Midbrain (tissue), 1 donor: ENCODE data around the gene HCN1.
A peak's percentile ranks its signal among the peaks of the same experiment; 100 is the strongest.
"Not testable (repeated sequence)": the region's sequence is repeated elsewhere in the genome, so short reads cannot be mapped to it uniquely, and the experiment has no call there.

ENCODE experiments used
- DNase-seq: peaks from one replicate; lab custom pipeline; 2025; lab: John Stamatoyannopoulos, UW

Gene HCN1

GRCh38 chr5:45617859-45618416 is 78.2 kb downstream of the HCN1 start:
- DNase-seq = no peak

- DNase-seq = no peak
Measured at GRCh38 chr5:45609661-45610060, 86.5 kb downstream of the HCN1 start.

GRCh38 chr5:45604092-45604491 is 92.1 kb downstream of the HCN1 start:
- DNase-seq = no peak

GRCh38 chr5:45601424-45601823 is 94.8 kb downstream of the HCN1 start:
- no peak for DNase-seq

- DNase-seq = no peak
Measured at GRCh38 chr5:45596320-45596719, 99.9 kb downstream of the HCN1 start.

GRCh38 chr5:45586001-45586400 is 110.2 kb downstream of the HCN1 start:
- not testable (repeated sequence) for DNase-seq

- DNase-seq = no peak
Measured at GRCh38 chr5:45578270-45578669, 117.9 kb downstream of the HCN1 start.

GRCh38 chr5:45568813-45569212 is 127.4 kb downstream of the HCN1 start:
- no peak for DNase-seq

GRCh38 chr5:45542421-45542820 is 153.8 kb downstream of the HCN1 start:
- no peak for DNase-seq

- no peak for DNase-seq
Measured at GRCh38 chr5:45533663-45534062, 162.5 kb downstream of the HCN1 start.

- no peak for DNase-seq
Measured at GRCh38 chr5:45532826-45533624, 163.2 kb downstream of the HCN1 start.

GRCh38 chr5:45521067-45521466 is 175.1 kb downstream of the HCN1 start:
- DNase-seq = peak; percentile 5

- DNase-seq = no peak
Measured at GRCh38 chr5:45512521-45512920, 183.7 kb downstream of the HCN1 start.

GRCh38 chr5:45509371-45509770 is 186.8 kb downstream of the HCN1 start:
- DNase-seq = no peak

GRCh38 chr5:45508135-45508534 is 188.0 kb downstream of the HCN1 start:
- DNase-seq = no peak

GRCh38 chr5:45507178-45507577 is 189.0 kb downstream of the HCN1 start:
- DNase-seq = peak; percentile 7

- not testable (repeated sequence) for DNase-seq
Measured at GRCh38 chr5:45499006-45499405, 197.2 kb downstream of the HCN1 start.

- no peak for DNase-seq
Measured at GRCh38 chr5:45491368-45491767, 204.8 kb downstream of the HCN1 start.

GRCh38 chr5:45484781-45485180 is 211.4 kb downstream of the HCN1 start:
- DNase-seq = no peak

GRCh38 chr5:45454114-45454513 is 242.1 kb downstream of the HCN1 start:
- peak; percentile 16 for DNase-seq

- not testable (repeated sequence) for DNase-seq
Measured at GRCh38 chr5:45444856-45445255, 251.3 kb downstream of the HCN1 start.

- DNase-seq = no peak
Measured at GRCh38 chr5:45440466-45440865, 255.7 kb downstream of the HCN1 start.

- DNase-seq = no peak
Measured at GRCh38 chr5:45437752-45438151, 258.4 kb downstream of the HCN1 start.
